ENCODE data around the gene GNL1. TPM values are rescaled to one million over a fixed set of nuclear protein-coding genes. Genes with fewer than 3 reads are reported as not detected.

GNL1 gene
- total RNA-seq, 1 donor from 2014 or later: 71.0 TPM

- no peak for DNase-seq (ENCODE audit: low read depth, low spot score)
- H3K9me3 Mint-ChIP-seq: no peaks in the 10 kb centered on the region
- H3K4me1 Mint-ChIP-seq: peaks cover 34% of the 10 kb centered on the region
- no peak overlapping the region for H3K27ac Mint-ChIP-seq (ENCODE audit: unreplicated experiment)
- peak overlapping the region; percentile 38 for H3K4me3 Mint-ChIP-seq
- no peak for TF ChIP-seq CTCF (conservative IDR thresholded peaks at IDR 0.05)
- H3K27me3 Mint-ChIP-seq (ENCODE audit: low read depth): peaks cover 18% of the 10 kb centered on the region
- H3K36me3 Mint-ChIP-seq (ENCODE audit: low read depth): peaks cover 8% of the 10 kb centered on the region
Measured at GRCh38 chr6:30573113-30573512, 16.8 kb upstream of the GNL1 start.

- H3K27ac Mint-ChIP-seq (ENCODE audit: unreplicated experiment): no peak overlapping the region
- TF ChIP-seq CTCF (conservative IDR thresholded peaks at IDR 0.05): no peak
- peaks cover 34% of the 10 kb centered on the region for H3K4me1 Mint-ChIP-seq
Measured at GRCh38 chr6:30572148-30572547, 15.9 kb upstream of the GNL1 start.

GRCh38 chr6:30571762-30572082 lies 15.4 kb upstream of the GNL1 start:
- H3K4me1 Mint-ChIP-seq: peaks cover 34% of the 10 kb centered on the region

More at GRCh38 chr6:30572148-30572547, 15.9 kb upstream of the GNL1 start:
- Mint-ChIP-seq H3K27me3 (ENCODE audit: low read depth) (peaks cover 21% of the 10 kb centered on the region), H3K9me3 (no peaks in the 10 kb centered on the region), H3K36me3 (ENCODE audit: low read depth) (peaks cover under 1% of the 10 kb centered on the region), H3K4me3 (peak overlapping the region; percentile 96)
- no peak for DNase-seq (ENCODE audit: low read depth, low spot score)

GRCh38 chr6:30571075-30571761 lies 14.9 kb upstream of the GNL1 start, which contains the start of gene ABCF1:
TSS of gene ABCF1 (plus strand) at chr6:30571442. CDS start at chr6:30571488, 46 bp downstream.
- Mint-ChIP-seq H3K27me3 (ENCODE audit: low read depth) (peaks cover 21% of the 10 kb centered on the region), H3K4me3 (peak within 1 kb of the TSS; percentile 96), H3K27ac (ENCODE audit: unreplicated experiment) (peak within 1 kb of the TSS; percentile 98), H3K36me3 (ENCODE audit: low read depth) (no peaks in the 10 kb centered on the region), H3K9me3 (no peaks in the 10 kb centered on the region), H3K4me1 (peaks cover 34% of the 10 kb centered on the region)
- DNase-seq (ENCODE audit: low read depth, low spot score): peak; percentile 98
- no peak for TF ChIP-seq CTCF (conservative IDR thresholded peaks at IDR 0.05)

More at GRCh38 chr6:30571762-30572082, 15.4 kb upstream of the GNL1 start:
- Mint-ChIP-seq H3K9me3 (no peaks in the 10 kb centered on the region), H3K27me3 (ENCODE audit: low read depth) (peaks cover 21% of the 10 kb centered on the region), H3K4me3 (peak overlapping the region; percentile 96), H3K36me3 (ENCODE audit: low read depth) (no peaks in the 10 kb centered on the region), H3K27ac (ENCODE audit: unreplicated experiment) (peak overlapping the region; percentile 98)
- DNase-seq (ENCODE audit: low read depth, low spot score): no peak
- no peak for TF ChIP-seq CTCF (conservative IDR thresholded peaks at IDR 0.05)

- no peak for DNase-seq (ENCODE audit: low read depth, low spot score)
- no peaks in the 10 kb centered on the region for H3K9me3 Mint-ChIP-seq
- no peak for TF ChIP-seq CTCF (conservative IDR thresholded peaks at IDR 0.05)
- H3K27ac Mint-ChIP-seq (ENCODE audit: unreplicated experiment): peak overlapping the region; percentile 30
- H3K27me3 Mint-ChIP-seq (ENCODE audit: low read depth): peaks cover 21% of the 10 kb centered on the region
- H3K36me3 Mint-ChIP-seq (ENCODE audit: low read depth): no peaks in the 10 kb centered on the region
- peaks cover 34% of the 10 kb centered on the region for H3K4me1 Mint-ChIP-seq
- peak overlapping the region; percentile 96 for H3K4me3 Mint-ChIP-seq
Measured at GRCh38 chr6:30570740-30571074, 14.4 kb upstream of the GNL1 start.

Data from neural crest cell (in vitro differentiated cells).